NCI-H1417 treated with DMSO at 0.1 percent for 48 hours (cell line): ENCODE measurements around the gene OSBPL5.
"Not testable (repeated sequence)": the region's sequence is repeated elsewhere in the genome, so short reads cannot be mapped to it uniquely, and the experiment has no call there.

ENCODE experiments used
- DNase-seq: peaks from one replicate; lab custom pipeline; 2025; lab: John Stamatoyannopoulos, UW

OSBPL5 gene

DNA sequence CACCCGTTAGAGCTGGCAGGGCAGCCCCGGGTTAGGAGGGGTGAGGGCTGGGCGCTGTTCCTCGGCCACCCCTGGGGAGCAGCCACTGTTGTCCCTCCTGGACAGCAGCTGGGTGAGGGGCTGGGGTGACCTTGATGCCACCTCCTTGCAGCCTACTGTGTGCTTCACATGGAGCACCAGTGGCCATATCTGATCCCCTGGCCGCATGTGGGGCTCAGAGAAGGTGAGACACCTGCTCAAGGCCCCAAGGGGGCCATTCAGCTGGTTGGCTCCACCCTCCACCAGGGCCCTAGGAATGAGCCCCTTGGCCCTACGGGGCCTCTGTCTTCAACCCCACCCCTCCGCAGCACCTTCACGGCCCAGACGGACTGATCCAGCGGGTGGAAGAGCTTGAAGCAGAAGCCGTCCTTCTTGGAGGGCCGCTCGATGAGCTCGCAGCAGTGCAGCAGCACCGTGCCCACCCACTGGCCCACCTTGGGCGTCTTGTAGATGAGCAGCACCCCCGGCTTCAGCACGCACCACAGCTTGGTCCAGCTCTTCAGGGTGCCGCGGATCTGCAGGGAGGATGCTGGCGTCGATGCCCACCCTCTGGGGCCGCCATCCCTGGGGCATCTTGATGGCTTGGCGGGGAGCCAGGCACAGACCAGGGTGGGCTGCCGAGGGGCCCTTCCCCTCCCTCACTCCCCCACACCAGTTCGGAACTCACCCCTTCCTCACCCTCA, 44.9 kb downstream of the OSBPL5 start:
- no peak for DNase-seq

DNA sequence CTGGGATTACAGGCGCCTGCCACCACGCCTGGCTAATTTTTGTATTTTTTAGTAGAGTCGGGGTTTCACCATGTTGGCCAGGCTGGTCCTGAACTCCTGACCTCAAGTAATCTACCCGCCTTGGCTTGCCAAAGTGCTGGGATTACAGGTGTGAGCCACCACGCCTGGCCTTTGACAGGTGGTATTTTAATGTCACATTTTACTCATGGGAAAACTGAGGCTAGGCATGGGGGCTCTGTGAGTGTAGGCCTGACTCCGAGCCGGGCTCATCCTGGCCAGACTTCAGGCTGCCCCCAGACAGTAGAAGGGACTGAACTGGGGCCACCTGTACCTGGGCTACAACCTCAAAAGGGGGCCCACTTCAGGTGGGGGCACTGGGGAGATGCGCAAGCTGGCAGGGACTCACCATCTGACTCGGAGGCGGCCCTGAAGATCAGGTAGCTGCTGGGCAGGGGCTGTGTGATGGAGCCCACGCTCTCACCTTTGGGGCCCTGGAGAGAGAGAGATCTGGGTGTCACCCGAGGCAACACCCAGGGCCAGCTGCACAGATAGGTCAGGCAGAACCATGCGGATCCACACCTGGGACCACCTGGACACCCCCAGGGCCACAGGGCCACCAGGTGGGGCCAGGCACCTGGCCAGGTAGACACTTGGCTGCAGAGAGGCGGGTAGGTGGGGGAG, 45.8 kb downstream of the OSBPL5 start:
- no peak for DNase-seq

DNA sequence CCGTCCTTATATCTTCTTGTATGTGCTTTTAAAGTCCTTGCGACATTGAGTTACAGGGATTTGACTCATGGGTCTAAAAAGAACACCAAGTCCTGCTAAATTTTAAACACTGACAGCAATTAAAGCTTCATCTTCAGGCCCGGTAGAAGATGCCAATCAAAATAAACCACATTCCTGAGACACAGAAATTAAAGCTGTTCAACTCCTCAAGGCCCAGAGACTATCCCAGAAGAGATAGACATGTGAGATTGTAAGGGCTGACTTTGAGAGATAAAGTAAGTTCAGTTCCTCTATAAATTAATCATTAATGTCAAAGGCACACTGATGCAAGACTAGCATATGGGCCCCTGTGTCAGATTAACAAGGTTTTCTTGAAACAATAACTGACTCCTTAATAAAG, 49.8 kb downstream of the OSBPL5 start:
- no peak for DNase-seq

DNA sequence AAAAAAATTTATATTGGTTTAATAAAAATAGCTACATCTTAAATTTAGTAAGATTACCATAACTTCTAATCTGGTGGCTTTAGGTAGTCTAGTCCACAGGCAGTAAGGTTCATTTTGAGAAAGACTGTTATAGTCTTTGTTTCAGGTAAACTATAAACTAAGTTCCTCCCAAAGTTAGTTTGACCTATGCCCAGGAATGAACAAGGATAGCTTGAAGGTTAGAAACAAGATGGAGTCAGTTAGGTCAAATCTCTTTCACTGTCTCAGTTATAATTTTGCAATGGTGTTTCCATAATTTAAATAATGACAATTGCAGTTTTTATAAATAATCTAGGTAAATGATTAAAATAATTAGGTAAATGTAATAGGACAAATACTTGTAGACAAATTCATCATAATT, 51.4 kb downstream of the OSBPL5 start:
- DNase-seq = not testable (repeated sequence)

DNA sequence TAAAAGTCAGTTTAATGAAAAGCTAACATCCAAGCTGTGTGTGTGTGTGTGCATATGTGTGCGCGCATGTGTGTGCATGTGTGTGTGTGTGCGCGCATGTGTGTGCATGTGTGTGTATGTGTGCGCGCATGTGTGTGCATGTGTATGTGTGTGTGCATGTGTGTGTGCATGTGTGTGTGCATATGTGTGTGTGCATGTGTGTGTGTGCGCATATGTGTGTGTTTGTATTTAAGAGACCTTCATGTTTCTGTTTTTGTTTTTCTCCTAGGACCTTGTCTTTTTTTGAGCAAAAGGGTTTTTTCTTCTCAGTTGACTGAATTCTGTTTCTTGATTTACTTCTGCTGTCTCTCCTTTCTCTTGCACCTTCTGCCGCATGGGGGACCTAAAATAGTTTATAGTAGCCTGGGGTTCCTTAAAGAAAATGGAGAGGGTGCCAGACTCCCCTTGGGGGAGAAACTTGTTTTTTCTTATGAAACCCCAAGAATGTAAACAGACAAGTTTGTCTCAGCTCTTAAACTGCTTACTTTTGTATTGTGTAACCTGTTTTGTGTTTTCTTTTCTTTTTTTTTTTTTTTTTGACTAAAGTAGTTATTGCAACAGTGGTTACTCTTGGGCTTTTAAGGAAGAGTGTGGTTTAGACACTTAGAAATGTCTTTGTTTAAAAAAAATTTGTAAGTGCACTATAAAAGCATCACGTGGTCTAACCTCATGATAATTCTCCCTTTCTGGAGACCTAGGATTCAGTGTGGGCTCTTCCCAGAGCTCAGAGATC, 53.0 kb downstream of the OSBPL5 start:
- DNase-seq = no peak

DNA sequence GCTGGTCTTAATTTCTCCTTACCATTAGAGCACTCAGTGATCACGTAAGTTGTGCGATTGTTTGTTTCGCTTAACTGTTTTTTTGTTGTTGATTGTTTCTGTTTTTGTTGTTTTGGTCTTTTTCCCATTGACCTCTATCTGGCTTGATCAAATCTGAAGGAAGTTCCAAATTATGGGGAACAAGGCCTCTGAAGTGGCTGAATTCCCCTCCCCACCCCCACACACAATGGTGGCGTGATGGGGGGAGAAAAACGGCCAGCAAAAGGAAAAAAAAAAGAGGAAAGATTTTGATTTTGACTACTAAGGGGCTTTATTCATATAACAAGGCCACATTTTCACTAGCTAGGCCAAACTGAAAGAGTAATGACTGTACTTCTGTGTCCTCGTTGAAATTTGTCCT, 53.6 kb downstream of the OSBPL5 start:
- no peak for DNase-seq

DNA sequence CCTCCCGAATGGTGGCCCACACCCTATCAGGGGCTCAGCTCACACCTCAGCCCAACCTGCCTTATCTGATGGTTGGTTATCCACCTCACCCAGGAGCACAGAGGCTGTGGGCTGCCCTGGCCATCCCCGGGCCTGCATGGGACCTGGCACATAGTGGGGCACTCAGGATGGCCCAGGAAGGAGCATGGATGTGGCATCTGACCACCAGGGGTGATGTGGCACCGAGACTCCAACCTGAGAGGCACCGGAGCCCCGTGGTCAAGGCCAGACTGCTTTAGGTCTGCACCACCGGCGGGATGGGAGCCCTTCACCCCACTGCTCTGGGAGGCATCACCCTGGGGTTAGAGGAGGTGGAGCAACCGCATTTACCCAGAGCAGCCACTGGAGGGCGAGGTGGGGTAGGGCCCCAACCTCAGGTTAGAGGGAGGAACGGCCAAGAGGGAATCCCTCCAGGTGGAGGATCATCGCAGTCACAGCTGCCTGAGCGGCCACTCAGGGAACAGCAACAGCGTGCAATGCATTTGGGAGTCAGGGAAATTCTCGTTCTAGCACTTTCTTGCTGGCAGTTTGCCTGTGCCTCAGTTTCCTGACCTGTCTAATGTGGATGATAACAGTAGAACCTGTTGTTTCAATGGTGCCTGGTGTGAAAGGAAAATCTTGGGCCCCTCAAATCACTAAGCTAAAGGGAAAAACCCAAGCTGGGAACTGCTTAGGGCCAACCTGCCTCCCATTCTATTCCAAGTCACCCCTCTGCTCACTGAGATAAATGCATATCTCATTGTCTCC, 55.0 kb downstream of the OSBPL5 start:
- DNase-seq = no peak

DNA sequence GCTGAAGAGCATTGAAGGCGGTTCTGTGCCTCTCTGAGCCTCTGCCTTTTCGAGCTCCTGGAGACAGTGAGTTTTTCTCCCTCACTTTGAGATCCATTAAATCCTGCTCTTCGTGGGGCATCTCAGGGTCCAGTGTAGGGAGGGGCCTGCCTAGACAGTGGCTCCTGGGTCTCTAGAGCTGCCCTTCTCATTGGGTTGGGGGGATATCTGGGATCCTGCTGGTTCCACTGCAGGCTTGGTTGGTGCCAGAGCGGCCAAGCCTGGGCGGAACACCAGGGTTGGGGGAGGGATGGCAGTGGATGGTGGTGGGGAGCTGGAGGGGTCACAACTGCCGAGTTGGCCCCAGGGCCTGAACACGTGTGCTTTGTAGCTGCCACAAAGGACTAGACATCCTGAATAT, 55.7 kb downstream of the OSBPL5 start:
- DNase-seq = no peak

DNA sequence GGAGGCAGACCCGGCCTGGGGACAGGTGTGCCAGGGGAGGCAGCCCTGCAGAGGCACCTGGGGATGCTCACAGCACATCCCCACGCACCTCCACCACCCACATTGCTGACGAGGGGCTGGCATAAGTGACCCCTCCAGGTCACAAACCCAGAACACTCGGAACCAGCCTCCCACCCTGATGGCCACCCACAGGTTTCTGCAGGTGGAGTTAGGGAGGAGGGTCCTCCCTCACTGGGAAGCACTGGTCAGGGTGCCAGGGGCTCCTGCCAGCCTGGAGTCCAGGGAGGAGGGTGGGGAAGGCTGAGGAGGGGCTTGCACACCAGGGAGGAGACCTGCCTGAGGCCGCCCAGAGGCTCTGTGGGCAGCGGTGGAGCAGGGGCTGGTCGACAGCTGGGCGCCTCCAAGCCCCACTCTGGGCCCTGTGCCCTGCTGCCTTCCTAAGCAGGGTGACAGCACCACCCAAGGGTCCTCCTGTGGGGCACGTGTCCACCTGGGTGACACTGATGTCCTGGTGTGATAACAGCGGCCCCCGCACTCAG, 56.9 kb downstream of the OSBPL5 start:
- no peak for DNase-seq

DNA sequence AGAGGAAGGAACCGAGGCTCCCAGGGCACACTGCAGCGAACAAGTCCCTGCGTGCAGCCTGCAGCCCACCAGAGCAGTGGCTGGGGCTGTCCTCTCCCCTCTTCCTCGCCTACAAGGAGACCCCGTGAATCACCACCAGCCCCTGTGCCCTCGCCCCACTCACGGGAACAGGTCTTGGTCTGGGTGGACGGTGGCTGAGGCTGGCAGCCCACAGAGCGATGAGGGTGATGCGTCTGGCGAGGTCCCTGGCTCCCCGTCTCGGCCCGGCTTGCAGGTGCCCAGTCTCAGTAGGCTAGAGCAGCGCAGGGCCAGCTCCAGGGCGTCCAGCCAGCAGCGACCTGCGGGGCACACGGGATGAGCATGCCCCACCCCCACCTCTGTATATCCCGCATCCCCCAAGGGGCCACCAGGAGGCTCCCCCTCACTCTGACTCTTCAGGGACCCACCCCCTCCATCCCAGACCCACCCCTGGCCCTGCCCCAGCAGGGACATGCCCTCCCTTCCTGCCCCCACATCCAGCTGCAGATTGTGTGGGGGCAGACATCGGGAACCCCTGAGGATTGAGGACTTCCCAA, 57.4 kb downstream of the OSBPL5 start:
- no peak for DNase-seq

DNA sequence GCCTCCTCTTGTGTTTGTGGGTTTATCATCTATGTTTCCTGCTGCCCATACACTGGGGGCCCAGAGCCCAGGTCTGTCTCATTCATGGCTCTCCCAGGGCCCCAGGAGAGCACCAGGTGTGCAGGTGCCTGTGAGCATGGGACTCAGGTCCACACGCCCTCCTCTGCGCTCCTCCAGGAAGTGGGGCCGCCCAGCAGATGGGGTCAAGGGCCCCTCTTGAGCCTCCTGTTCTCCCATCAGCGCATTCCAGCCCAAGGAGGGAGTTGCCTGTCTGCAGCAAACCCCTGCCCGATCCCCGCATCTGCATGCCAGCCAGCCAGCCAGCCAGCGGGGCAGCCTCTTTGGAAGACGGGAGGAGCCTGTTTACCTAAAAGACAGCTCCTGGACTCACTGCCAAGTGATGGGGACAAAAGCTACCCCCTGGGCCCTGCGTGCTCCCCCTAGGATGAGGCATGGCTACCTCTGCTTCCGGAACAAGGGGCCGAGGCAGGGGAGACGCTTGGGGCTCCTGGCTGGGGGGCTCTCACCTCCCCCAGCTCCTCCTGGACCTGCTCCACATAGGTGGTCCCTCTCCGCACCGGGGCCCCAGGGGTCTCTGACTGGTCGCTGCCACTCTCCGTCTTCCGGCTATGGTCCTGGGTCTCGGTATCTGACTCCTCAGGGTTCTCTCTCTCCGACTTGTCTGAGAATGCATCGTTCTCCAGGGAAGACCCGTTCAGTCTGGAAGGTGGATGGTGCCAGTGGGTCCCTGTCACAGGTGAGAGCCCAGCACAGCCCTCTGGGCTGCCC, 58.2 kb downstream of the OSBPL5 start:
- DNase-seq = no peak

DNA sequence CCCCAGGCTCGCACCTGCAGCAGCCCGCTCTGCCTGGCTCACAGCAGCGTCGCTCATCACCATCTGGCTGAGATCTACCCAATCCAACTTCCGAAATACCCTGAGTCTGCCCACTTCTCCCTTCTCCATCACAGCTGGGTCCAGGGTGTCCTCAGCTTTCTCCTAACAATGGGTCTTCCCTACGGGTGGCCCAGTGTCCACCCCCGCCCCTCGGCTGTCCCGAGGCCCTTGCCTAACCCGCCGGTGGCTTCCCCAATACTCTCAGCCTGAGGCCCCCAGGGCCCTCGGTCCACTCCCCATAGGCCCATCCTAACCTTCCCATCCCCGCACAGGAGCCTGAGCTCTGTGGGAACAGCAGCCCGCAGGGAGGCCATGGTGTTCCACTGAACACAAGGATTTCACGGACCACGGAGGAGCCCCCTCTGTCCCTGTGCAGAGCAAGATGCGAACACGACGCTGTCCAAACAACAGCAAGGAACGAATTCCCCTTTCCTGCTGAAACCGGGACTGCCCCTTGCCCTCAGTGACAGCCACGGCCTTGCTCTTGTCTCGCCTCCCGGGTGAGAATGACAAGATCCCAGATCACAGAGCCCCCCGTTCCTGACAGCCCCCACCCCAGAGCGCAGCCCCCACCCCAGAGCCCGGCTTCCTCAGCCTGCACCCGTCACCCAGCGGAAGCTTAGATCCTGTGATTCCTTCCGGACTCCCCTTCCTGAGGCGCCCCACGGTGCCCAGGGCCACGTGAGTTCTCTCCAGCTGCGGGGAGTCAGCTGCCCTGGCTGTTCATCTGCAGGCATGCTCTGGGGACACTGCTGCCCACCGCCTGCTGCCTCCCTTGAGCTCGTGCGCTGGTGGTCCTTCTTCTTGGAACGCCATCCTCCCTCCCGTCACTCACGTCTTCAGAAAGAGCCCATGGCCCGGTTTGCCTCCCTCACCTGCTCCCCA, 59.0 kb downstream of the OSBPL5 start:
- DNase-seq = no peak

DNA sequence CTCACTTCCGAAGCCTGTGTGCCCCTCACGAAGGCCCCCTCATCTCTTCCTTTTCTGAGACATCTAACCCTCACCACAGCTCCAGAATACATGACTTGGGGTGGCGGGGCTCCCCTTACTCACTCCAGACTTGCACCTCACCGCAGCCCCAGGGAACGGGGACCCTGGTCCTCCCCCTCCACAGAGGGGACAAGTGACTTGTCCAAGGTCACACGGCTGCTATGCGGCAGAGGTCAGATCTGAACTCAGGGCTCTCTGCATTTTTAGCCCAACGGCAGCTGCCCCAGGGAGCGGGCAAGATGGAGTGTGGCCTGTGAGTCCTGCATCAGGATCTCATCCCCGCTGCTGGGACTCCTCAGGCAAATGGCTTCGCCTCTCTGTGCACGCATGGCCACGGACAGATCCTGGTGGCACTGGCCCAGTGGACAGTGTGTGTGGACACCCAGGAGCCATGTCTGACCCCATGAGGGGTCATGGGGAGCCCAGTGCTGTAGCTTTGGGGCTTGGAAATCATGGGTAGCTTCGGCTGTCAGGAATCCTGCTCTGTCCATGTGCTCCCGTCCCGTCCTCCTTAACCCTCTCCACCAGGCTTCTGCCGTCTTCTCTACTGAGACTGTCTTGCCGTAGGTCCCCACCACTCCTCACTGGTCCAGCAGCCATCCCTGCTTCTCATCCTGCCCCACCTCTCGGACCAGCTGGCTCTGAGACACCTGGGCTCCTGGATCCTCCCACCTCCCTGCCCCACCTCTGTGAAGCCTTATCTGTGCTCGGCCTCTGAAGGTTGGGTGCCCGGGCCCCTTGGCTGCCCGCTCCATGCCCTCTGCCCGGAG, 59.9 kb downstream of the OSBPL5 start:
- DNase-seq = no peak

DNA sequence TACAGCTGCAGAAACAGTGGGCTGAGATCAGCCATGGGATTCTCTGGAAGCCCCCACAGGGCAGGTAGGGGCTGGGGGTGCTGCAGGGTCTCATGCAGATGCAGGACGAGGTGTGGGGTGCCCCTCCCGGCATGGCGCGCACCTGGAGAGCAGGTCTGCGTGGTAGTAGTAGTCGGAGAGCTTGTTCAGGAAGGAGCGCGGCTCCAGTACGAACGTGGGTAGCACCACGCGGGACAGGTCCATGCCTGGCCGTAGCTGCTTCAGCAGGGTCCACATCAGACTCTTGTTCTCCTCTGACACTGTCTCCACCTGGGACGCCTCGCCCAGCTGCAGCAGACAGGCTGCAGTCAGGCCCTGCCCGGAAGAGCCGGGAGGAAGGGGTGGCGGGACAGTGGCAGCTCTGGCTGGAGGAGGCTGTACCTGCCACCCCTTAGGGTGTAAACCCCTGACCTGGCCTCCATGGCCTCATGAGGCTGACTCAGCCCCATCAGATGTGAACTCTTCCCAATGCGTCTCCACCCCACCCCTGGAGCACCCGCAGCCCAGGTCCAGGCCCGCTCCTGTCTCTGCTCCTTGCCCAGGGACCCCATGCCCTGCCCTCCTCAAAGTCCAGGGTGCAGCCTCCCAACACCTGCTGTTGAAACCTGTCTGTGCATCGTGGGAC, 60.9 kb downstream of the OSBPL5 start:
- DNase-seq = no peak

DNA sequence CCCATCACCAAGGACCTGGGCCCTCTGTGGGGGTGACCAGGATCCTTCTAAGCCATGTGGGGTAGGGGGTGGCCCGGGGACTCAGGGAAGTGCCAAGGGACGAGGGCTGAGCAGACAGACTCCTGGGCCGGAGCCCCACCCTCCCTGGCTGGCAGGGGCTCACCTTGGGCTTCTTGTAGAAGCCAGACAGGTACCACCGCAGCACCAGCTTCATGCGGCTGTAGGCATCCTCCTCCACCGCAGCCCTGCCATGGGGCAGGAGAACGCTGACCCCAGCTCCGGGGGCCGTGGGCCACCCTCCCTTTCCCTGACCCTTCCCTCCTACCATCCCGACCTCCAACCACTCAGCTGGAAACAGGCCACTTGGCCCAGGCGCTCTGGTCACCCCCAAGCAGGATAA, 62.0 kb downstream of the OSBPL5 start:
- no peak for DNase-seq

DNA sequence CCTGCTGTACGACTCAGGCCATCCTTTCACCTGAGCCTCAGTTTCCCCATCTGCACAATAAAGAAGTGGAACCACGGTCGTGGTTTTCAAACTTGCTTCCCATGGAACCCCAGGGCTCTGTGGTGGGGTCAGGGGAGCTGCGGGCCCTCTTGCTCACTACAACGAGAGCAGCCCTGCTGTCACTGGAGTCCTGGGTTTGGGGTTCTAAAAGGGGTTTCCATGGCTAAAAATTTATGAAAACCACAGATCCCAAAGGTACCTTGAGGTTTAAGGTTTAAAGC, 62.5 kb downstream of the OSBPL5 start:
- no peak for DNase-seq

DNA sequence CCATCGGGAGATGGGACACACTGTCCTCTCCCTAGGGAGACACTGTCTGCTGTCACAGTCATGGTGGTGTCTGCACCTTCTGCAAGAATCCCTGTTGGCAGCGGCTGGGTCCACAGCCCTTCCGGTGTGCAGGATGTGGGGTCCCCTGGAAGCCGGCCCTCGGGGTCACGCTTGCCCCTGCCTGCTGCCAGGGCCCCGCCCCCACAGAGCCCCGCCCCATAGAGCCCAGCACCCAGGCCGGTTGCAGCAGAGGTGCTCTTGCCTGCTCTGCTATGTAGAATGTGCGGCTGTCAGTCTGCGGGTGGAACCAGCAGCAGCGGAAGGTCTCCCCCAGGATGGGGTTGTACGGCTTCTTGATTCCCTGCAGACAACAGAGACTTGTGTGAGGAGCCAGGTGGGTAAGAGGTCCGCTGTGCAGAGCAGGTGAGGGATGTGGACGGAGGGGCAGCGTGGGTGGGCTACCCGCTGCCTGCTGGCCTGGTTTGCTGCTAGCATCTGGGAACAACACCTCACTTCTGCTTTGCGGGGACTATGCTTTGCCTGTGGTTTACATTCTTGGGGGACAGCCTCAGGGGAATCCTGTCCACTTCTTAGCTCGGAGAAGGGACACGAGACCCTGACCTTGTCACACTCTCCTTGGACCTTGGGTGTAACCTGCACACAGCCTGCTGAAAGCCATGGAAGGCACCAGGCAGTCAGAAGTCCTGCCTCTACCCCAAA, 63.0 kb downstream of the OSBPL5 start:
- no peak for DNase-seq

DNA sequence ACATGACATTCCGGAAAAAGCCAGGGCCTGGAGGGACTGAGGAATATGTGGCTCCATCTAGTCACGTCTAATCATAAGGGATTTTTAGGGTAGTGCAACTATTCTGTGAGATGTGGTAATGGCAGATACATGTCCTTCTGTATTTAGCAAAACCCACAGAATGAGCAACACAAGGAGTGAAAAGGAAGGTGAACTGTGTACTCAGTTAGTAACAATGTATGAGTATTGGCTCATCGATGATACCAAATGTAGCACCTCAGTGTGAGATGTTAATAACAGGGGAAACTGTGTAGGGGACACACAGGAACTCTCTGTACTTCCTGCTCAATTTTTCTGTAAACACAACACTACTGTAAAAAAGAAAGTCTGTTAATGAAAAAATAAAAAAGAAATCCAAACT, 65.9 kb downstream of the OSBPL5 start:
- no peak for DNase-seq
